ENCODE results near the gene PPM1L.

- TF ChIP-seq EZH2 (IDR thresholded peaks at IDR 0.05): no peak
- TF ChIP-seq POLR2A (IDR thresholded peaks at IDR 0.05; ENCODE audit: borderline replicate concordance, extremely low read depth, insufficient read depth, insufficient read length): no peak
- no peak for TF ChIP-seq CEBPB (IDR thresholded peaks at IDR 0.05; ENCODE audit: low read depth)
- no peak for TF ChIP-seq POLR2AphosphoS5 (IDR thresholded peaks at IDR 0.05; ENCODE audit: low read depth, low read length)
- TF ChIP-seq YY1 (IDR thresholded peaks at IDR 0.05; ENCODE audit: extremely low read depth, insufficient replicate concordance, low read depth, low read length): no peak
- TF ChIP-seq, protein P1, sequence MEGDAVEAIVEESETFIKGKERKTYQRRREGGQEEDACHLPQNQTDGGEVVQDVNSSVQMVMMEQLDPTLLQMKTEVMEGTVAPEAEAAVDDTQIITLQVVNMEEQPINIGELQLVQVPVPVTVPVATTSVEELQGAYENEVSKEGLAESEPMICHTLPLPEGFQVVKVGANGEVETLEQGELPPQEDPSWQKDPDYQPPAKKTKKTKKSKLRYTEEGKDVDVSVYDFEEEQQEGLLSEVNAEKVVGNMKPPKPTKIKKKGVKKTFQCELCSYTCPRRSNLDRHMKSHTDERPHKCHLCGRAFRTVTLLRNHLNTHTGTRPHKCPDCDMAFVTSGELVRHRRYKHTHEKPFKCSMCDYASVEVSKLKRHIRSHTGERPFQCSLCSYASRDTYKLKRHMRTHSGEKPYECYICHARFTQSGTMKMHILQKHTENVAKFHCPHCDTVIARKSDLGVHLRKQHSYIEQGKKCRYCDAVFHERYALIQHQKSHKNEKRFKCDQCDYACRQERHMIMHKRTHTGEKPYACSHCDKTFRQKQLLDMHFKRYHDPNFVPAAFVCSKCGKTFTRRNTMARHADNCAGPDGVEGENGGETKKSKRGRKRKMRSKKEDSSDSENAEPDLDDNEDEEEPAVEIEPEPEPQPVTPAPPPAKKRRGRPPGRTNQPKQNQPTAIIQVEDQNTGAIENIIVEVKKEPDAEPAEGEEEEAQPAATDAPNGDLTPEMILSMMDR (IDR thresholded peaks at IDR 0.05 in 2 of 3, conservative IDR thresholded peaks at IDR 0.05 in 1 of 3; ENCODE audit: borderline replicate concordance in 1 of 3, insufficient read depth in 1 of 3, low read depth in 2 of 3, low read length in 2 of 3): no peak
- no peak for TF ChIP-seq EZH2phosphoT487 (IDR thresholded peaks at IDR 0.05; ENCODE audit: borderline replicate concordance)
- no peak for TF ChIP-seq REST (IDR thresholded peaks at IDR 0.05; ENCODE audit: low read depth)
- no peak for TF ChIP-seq RAD21 (IDR thresholded peaks at IDR 0.05; ENCODE audit: low read depth)
Measured at GRCh38 chr3:161101609-161102008, 345.6 kb downstream of the PPM1L start.

All from HCT116 (cell line).